Astrocyte of the cerebellum (primary cell): Measurements from ENCODE around the gene SPAG6.

Source experiments
- DNase-seq: peaks from one replicate; pipeline ENCODE4 v3.0.0-alpha.2; 2011; ENCODE audit warnings: low read depth
- H3K4me3 ChIP-seq: 2 replicates; pipeline ENCODE4 v1.5.1; 2011; ENCODE audit warnings: mild to moderate bottlenecking, low read depth, low read length, moderate library complexity
- CTCF ChIP-seq: IDR thresholded peaks from 2 replicates; pipeline ENCODE4 v1.5.1; 2012; ENCODE audit warnings: low read length, low read depth, moderate library complexity, mild to moderate bottlenecking; ENCODE audit errors: missing control alignments
- in situ Hi-C: cut with HindIII; loops from 2 replicates; pipeline ENCODE4 v1.10.0; 2017; ENCODE audit warnings: low sequenced_read_pairs

Gene SPAG6

GRCh38 chr10:22322641-22323160 lies 22.6 kb upstream of the SPAG6 start:
- peak overlapping the region; percentile 59 for H3K4me3 ChIP-seq
- DNase-seq: no peak
- no peak for TF ChIP-seq CTCF
- in situ Hi-C loops: loop anchor here (25.0 kb wide), 1 partner anchor 240 kb away; no protein-coding TSS in a partner anchor

- DNase-seq: no peak
- no peak for TF ChIP-seq CTCF
- in situ Hi-C loops: loop anchor here (25.0 kb wide), 1 partner anchor 239 kb away; no protein-coding TSS in a partner anchor
- H3K4me3 ChIP-seq: no peak overlapping the region
These were observed 21.6 kb upstream of the SPAG6 start for GRCh38 chr10:22323538-22324305.

- no peak for DNase-seq
- H3K4me3 ChIP-seq: no peak overlapping the region
- in situ Hi-C loops: loop anchor here (25.0 kb wide), 1 partner anchor 238 kb away; no protein-coding TSS in a partner anchor
- TF ChIP-seq CTCF: no peak
These were observed 20.9 kb upstream of the SPAG6 start for GRCh38 chr10:22324413-22324812.

GRCh38 chr10:22324893-22325271 lies 20.4 kb upstream of the SPAG6 start:
- peak overlapping the region; percentile 53 for H3K4me3 ChIP-seq
- TF ChIP-seq CTCF: no peak
- in situ Hi-C loops: loop anchor here (25.0 kb wide), 1 partner anchor 237 kb away; no protein-coding TSS in a partner anchor
- DNase-seq: no peak

GRCh38 chr10:22325272-22326144 lies 19.8 kb upstream of the SPAG6 start:
- in situ Hi-C loops: no loop called here
- no peak for DNase-seq
- no peak for TF ChIP-seq CTCF
- peak overlapping the region; percentile 53 for H3K4me3 ChIP-seq

GRCh38 chr10:22326145-22326702 lies 19.1 kb upstream of the SPAG6 start:
- H3K4me3 ChIP-seq: peak overlapping the region; percentile 53
- in situ Hi-C loops: no loop called here
- no peak for DNase-seq
- TF ChIP-seq CTCF: no peak
